ENCODE results near the gene BMAL1.

Gene BMAL1

DNA sequence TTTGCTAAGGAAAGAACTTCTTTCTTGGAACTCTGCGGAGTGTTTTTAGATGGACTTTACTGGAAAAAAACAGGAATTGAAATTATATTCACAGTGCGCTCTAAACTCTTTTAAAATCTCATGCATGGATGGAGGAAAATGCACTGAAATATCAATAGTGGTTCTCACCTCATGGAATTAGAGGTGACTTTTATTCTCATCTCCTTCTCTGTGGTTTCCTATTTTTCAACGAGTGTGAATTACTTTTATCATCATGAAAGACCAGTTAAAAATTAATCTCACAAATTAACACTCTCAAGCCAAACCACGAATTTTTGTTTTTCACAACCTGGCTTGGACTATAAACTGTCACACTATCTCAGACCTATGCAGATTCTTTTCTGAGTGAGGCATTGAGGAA is 16.6 kb downstream of the BMAL1 start:
- no peak for DNase-seq

- no peak for DNase-seq
Measured at GRCh38 chr11:13294771-13295579, 17.4 kb downstream of the BMAL1 start.

DNA sequence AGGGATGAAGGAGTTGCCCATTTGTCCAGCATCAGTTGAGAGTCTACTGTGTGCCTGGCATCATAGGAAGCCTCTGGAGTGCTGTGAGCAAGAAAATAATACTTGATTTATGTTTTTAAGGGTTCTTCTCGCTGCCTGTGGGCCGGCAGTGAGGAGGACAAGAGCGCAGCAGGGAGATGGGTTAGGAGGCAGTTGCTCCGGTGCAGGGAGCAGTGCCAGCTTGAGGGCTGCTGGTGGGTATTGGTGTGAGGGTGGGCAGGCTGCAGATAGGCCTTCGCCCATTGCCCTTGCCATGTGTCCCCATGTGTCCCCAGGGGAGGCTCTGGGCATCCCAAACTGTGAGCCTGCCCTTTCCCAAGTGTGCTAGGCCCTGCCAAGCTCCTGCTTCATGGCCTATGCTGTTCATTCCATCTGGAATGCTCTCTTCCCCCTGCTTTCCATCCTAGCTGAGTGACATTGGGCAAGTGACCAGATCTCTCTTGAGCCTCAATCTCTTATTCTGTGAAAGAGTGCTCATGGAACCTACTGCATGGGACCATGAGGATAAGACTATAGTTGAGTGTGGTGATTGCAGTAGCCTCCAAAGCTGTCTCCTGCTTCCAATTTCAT is 19.8 kb downstream of the BMAL1 start:
- no peak for DNase-seq

GRCh38 chr11:13297917-13298356 is 20.3 kb downstream of the BMAL1 start:
- peak; percentile 55 for DNase-seq

DNA sequence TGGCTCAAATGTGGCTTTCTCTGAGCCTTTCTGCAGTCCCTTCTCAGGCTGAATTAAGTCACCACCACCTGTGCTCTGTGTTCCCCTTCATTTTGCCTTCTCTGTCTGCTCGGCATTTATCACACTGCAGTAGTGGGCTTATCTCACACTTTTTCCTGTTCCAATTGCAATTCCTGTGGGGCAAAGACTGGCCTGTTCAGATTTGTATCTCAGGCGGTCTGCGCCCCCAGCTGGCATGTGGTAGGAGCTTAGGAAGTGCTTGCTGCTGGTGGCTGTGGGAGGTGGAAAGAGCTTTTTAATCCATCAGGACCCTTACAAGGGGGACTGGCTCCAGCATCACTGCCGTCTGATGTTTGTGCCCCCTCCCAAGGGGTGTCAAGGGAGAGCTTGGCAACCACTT is 21.2 kb downstream of the BMAL1 start:
- DNase-seq: no peak

- no peak for DNase-seq
Measured at GRCh38 chr11:13301522-13301921, 23.9 kb downstream of the BMAL1 start.

DNA sequence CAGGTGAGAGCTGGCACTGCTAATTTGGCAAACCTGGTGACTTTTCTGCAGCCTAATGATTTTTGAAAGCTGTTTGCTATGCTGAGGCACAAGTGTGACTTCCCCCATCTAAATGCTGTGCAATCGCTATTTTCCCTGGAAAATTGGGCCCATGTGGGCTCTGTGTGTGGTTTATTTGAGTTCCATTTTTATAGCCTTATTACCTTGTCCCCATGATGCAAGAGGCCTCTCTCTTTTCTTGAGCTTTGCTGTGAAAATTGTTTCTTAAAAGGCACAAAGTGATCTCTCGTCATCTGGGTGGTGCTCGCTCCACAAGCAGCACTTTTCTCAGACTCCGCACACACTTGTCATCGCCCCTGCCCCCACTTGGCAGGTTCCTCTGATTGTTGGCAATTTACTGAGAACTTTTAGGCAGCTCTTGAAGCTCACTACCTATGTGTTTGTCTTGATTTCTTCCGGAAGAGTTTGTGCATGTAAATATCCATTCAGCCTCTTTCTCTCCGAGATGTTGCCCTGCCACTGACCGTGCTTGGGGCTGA is 24.9 kb downstream of the BMAL1 start:
- no peak for DNase-seq

DNA sequence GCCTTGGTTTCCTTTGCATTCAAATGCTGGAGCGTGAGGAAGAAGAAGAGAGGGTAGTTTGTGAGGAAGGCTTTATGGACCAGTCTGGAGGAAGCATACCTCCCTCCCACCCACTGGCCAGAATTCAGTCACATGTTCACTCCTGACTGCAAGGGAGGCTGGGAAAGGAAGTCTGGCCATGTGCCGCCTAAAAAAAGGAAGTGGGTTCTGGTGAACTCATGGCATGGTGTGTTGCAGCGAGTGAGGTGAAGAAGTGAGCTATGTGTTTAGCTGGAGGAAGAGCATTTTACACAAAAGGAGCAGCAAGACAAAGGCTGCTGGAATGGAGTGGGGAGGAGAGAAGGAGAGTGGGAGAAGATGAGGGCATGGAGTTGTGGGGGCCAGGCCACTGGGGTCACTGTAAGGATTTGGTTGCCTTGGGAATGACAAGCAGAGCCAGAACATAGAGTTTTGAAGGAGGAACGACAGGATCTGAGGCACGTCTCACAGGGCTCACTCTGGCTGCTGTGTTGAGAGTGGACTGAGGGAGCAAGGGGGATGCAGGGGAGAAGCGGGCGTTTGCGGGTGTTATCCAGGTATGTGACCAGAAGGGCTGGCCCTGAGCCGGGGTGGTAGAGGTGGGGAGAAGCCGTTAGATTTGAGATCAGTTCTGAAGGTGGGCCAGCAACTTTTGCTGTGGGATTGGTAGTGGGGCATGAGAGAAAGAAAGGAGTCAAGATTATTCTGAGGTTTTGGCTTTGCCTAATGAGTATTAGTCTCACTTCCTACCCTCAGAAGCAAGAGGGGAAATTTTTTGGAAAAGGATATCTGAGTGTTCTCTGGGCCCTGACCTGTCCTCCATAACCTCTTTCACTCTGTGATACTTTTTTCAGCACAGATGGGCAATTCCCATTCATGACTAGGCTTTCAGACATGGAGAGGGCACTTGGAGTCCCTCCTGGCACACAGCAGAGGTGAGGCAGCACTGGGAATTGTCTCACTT is 26.4 kb downstream of the BMAL1 start:
- no peak for DNase-seq

- DNase-seq: no peak
Measured at GRCh38 chr11:13304655-13305335, 27.2 kb downstream of the BMAL1 start.

DNA sequence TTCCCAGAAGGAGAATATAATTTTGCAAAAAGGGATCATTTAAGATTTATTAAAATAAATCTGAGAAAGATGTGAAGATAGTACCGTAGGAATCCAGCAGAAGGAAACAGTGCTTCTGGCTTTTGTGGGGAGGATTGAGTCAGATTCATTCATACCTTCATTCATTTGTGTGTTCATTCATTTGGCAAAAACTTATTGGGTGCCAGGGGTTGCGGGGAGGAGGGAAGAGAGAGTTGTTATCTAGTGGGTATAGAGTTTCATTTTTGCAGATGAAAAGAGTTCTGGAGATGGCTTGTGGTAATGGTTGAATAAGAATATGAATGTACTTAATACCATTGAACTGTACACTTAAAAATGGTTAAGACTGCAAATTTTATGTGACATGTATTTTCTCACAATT is 31.1 kb downstream of the BMAL1 start:
- no peak for DNase-seq

GRCh38 chr11:13309156-13309555 is 31.6 kb downstream of the BMAL1 start:
- DNase-seq: no peak

GRCh38 chr11:13310443-13310842 is 32.9 kb downstream of the BMAL1 start:
- DNase-seq: no peak

DNA sequence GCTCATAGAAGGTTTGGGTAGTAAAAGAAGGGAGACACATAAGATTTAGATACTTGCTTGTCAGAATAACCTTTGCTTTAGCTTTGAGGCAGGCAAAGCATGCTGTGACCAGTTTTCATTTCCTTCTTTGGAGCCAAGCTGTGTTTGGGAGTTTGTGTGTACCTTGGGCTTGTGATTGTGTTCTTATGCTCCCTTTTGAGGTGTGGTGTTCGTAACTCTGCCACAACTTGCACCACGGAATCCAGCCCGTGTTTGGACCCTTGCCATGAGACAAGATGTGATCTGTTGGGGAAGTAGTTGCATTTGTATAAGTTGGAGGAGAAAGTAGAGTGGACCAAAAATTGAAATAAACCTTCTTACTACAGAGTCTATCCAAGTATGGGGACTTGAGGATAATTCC is 34.0 kb downstream of the BMAL1 start:
- no peak for DNase-seq

DNA sequence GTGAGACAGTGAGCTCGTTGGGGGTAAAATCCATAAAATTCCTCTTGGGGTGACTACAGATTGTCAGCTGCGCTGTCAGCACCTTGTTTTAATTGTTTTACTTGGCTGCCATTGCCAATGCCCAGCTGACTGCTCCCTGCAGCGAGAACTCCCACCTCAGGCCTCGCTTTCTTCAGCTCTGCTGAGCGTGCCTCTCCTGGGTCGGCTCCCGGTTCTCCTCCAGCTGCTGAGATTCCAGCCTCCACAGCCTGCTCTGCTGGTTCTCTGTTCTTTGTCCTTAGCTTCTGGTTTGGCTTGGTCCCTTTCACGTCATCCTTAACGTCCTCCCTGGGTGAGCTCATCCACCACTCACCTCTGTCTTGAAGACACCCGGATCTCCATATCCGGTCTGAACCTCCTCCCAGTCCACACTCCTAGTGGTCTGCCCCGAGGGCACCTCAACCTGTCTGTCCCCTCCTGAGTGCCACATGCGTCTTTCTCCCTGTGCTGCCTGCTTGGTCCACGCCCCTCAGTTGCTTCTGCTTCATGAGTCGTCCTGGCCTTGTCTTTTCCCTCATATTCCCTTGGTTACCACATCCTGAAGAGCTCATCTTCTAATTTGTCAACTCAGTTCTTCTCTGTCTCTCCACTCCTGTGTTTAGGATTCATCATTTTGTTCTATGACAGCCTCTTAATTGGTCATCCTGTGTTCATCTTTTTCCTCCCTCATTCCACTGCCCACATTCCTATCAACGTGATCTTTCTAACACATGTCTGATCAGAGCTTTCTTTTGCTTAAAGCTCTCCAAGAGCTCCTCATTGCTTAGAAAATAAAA is 35.6 kb downstream of the BMAL1 start:
- DNase-seq: no peak

DNA sequence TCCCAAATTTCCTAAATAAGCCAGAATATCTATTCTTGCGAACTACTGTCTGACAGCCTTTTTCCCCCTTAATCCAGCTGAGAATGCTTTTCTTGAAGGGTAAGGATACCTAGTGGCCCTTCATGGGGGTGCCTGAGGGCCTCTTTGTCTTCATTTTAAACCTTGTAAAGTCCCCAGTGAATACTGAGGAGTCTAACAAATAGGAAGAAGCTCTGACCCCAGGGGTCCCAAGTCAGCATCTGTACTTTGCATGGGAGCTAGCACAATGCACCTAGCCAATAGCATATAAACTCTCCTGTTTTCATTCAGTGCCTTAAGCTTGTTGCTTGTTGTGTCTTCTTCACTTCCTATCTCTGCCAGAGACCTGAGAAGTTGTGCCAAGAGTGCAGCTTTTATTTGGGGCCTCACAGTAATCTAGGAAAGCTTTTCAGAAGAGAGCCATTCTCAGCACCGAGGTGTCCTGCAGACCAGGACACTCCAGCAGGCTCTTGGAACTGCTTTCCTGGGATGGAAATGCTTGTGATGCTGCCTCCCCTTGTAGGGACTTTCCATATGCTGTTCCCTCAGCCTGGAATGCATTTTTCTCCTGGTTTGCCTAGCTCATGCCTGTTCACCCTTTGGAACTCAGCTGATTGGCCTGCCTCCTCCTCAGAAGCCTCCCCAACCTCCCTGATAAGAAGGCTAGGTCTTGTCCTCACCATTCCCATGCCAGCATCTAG is 37.2 kb downstream of the BMAL1 start:
- DNase-seq: no peak

GRCh38 chr11:13315517-13316432 is 38.2 kb downstream of the BMAL1 start:
- no peak for DNase-seq

DNA sequence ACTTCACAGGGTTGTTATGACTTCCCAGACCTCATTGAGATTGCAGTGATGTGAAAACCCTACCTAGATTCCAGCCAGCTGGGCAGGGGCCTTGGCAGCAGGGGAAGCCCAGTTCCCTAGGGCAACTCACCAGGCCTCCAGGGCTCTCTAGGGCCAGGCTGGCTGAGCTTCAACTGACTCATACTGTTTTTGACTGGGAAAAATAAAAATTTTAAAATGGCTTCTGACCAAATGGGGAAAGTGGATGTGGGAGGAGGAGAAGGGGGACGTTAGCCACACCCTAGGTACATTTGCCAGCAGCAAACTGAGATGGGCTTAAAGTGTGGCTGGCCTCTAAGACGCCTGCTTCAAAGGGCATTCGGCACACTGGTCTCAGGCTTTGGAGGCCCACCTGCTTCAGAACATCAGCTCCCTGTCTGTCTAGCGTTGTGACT is 39.0 kb downstream of the BMAL1 start:
- no peak for DNase-seq

- DNase-seq: no peak
Measured at GRCh38 chr11:13317293-13318080, 39.9 kb downstream of the BMAL1 start.

Measured in NCI-H510A (cell line).